ENCODE measurements around the gene PNO1.

PNO1 gene

DNA sequence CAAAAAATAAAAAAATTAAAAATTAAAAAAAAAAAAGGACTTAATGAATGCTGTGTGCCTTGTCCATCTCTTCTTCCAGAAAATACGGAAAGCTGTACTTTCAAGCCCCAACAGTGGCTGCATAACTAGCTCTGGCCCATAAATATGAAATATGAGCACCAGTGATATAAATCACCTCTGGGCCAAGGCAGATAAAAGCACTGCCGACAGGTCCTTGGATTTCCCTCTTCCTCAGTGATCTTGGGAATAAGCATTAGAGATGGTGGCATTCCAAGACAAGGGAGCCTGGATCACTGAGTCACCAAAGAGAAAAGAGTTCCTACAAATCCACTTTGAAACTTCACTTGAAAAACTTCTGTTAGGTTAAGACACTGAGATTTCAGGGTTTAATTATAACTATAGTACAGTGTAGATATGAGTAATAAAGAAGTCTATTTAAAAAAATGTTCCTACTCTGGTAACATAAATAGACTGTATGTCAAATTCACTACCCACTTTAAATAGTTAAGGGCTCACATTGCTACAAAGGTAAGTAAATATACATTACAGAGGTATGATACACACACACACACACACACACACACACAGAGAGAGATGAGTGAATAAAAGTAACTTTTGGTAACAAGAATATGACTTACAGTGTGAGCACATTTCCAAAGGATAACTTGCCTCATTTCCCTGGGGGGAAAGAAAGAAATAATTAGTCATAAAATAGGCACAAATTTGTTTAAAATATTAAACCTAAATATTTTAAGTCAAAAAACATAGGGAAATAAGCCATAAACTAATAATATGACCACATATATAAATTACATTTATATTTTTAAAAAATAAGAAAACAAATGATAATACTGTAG, 59.0 kb downstream of the PNO1 start:
- TF ChIP-seq, protein P1, sequence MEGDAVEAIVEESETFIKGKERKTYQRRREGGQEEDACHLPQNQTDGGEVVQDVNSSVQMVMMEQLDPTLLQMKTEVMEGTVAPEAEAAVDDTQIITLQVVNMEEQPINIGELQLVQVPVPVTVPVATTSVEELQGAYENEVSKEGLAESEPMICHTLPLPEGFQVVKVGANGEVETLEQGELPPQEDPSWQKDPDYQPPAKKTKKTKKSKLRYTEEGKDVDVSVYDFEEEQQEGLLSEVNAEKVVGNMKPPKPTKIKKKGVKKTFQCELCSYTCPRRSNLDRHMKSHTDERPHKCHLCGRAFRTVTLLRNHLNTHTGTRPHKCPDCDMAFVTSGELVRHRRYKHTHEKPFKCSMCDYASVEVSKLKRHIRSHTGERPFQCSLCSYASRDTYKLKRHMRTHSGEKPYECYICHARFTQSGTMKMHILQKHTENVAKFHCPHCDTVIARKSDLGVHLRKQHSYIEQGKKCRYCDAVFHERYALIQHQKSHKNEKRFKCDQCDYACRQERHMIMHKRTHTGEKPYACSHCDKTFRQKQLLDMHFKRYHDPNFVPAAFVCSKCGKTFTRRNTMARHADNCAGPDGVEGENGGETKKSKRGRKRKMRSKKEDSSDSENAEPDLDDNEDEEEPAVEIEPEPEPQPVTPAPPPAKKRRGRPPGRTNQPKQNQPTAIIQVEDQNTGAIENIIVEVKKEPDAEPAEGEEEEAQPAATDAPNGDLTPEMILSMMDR (IDR thresholded peaks at IDR 0.05; ENCODE audit: low read depth, low read length) = no peak
- no peak overlapping the region for H3K4me3 ChIP-seq (ENCODE audit: low read depth, low read length)

DNA sequence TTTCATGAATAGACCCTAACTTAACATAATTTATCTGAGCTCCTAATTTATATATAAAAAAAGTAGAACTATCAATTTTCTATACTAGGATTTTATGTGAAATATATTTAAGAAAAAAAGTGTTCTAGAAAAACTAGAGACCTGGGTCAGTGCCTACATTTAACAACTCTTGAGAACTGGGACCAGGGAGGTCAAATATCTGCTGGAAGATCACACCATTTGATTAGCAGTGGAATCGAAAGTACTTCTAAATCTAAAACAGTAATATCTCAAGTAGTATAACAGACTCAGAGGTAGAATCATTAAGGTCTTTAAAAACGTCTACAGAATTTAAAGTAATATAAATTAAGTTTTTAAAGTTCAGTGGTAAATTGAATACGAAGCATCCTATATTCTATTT, 60.0 kb downstream of the PNO1 start:
- TF ChIP-seq, protein P1 (IDR thresholded peaks at IDR 0.05; ENCODE audit: low read depth, low read length) = no peak
- H3K4me3 ChIP-seq (ENCODE audit: low read depth, low read length) = no peak overlapping the region

DNA sequence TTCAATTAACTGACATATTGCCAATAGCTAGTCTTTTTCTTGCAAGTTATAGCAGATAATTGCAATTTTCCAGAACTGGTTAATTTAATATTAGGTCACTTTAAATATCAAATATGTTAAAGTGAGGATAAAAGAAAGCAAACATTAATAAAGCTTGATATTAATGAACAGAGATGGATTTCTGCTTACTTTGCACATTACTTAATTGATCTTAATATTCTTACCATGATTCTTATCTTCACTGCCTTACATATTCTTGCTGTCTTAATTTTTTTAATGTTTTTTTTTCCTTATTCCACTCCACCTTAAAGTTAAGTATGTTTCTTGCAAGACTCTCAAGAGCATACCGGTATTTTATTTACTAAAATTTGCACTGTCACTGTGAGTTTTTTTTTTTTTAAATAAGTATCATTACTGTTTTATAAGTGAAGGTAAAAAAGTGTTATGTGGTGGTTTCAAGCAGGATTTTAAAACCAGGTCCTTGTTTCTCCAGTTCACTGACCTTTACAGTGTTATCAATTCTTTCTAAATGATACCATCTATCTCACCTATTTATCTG, 60.7 kb downstream of the PNO1 start:
- H3K4me3 ChIP-seq (ENCODE audit: low read depth, low read length) = no peak overlapping the region
- TF ChIP-seq, protein P1 (IDR thresholded peaks at IDR 0.05; ENCODE audit: low read depth, low read length) = no peak

DNA sequence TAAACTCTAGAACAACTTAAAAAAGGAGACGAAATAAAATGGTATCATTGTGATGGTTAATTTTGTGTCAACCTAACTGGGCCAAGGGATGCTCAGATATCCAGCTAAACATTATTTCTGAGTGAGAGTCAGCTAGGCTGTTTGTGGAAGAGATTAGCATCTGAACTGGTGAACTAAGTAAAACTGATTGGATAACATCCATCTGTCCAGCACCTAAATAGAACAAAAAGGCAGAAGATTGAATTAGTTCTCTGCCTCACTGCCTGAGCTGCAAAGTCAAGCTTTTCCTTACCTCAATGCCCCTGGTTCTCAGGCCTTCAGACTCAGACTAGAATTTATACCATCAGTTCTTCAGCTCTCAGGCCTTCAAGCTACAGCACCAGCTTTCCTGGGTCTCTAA, 64.6 kb downstream of the PNO1 start:
- TF ChIP-seq, protein P1 (IDR thresholded peaks at IDR 0.05; ENCODE audit: low read depth, low read length) = no peak
- H3K4me3 ChIP-seq (ENCODE audit: low read depth, low read length) = no peak overlapping the region

DNA sequence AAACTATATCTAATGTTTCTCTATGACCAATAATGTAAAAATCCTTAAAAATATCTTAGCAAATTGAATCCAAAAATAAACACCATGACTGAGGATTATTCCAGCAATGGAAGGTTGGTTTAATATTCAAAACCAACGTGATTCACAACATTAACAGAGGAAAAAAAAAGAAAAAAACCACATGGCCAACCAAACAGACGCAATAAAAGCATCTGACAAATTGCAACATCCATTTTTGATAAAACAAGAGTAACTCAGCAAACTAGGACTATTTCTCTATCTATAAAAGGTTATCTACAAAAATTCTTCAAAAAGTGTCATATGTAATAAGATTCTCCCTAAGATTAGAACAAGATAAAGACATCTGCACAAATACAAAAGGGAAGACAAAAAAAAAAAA, 65.7 kb downstream of the PNO1 start:
- TF ChIP-seq, protein P1 (IDR thresholded peaks at IDR 0.05; ENCODE audit: low read depth, low read length) = no peak
- H3K4me3 ChIP-seq (ENCODE audit: low read depth, low read length) = no peak overlapping the region

DNA sequence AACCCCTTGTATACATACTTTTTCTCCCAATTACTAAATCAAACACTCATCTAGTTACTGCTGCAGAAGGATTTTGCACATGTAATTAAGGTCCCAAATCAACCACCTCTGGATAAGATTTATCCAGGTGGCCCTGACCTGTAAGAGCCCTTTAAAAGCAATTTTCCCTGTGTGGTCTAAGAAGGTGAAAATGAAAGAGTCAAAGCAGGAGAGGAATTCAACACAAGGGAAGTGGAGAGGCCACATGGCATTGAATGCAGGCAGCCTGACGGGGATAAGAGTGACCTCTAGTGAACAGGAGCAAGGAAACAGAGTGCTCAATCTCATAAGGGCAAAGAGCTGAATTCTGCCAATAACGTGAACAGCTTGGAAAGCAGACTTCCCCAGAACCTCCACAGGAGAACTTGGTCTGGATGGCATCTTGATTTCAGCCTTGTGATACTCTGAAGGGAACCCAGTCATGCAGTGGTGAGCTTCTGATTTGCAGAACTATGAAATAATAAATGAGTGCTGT, 67.5 kb downstream of the PNO1 start:
- TF ChIP-seq, protein P1 (IDR thresholded peaks at IDR 0.05; ENCODE audit: low read depth, low read length) = no peak
- no peak overlapping the region for H3K4me3 ChIP-seq (ENCODE audit: low read depth, low read length)
